ENCODE measurements around the gene PLEKHG2. TPM values are rescaled to one million over a fixed set of nuclear protein-coding genes. Genes with fewer than 3 reads are reported as not detected.
"Not testable (repeated sequence)": the region's sequence is repeated elsewhere in the genome, so short reads cannot be mapped to it uniquely, and the experiment has no call there.

Gene PLEKHG2
- total RNA-seq, 1 donor from 2014 or later = 38.8 TPM

- no peak for DNase-seq (ENCODE audit: low spot score)
Observed at GRCh38 chr19:39446365-39447084, 34.1 kb downstream of the PLEKHG2 start.

- DNase-seq (ENCODE audit: low spot score) = no peak
Observed at GRCh38 chr19:39448271-39448670, 35.8 kb downstream of the PLEKHG2 start.

- DNase-seq (ENCODE audit: low spot score) = no peak
Observed at GRCh38 chr19:39449116-39449797, 36.8 kb downstream of the PLEKHG2 start.

- not testable (repeated sequence) for DNase-seq (ENCODE audit: low spot score)
Observed at GRCh38 chr19:39451257-39451656, 38.8 kb downstream of the PLEKHG2 start.

GRCh38 chr19:39463403-39463802 lies 50.9 kb downstream of the PLEKHG2 start:
- DNase-seq (ENCODE audit: low spot score) = no peak

- no peak for DNase-seq (ENCODE audit: low spot score)
Observed at GRCh38 chr19:39465956-39466747, 53.7 kb downstream of the PLEKHG2 start.

GRCh38 chr19:39467941-39468340 lies 55.5 kb downstream of the PLEKHG2 start:
- no peak for DNase-seq (ENCODE audit: low spot score)

- DNase-seq (ENCODE audit: low spot score) = no peak
Observed at GRCh38 chr19:39469036-39469435, 56.6 kb downstream of the PLEKHG2 start.

- DNase-seq (ENCODE audit: low spot score) = no peak
Observed at GRCh38 chr19:39469567-39469966, 57.1 kb downstream of the PLEKHG2 start.

GRCh38 chr19:39470724-39471339 lies 58.4 kb downstream of the PLEKHG2 start:
- no peak for DNase-seq (ENCODE audit: low spot score)

- DNase-seq (ENCODE audit: low spot score) = no peak
Observed at GRCh38 chr19:39471756-39472536, 59.5 kb downstream of the PLEKHG2 start.

- no peak for DNase-seq (ENCODE audit: low spot score)
Observed at GRCh38 chr19:39472746-39473442, 60.4 kb downstream of the PLEKHG2 start.

GRCh38 chr19:39473443-39473960 lies 61.0 kb downstream of the PLEKHG2 start:
- no peak for DNase-seq (ENCODE audit: low spot score)

- DNase-seq (ENCODE audit: low spot score) = no peak
Observed at GRCh38 chr19:39474139-39474620, 61.7 kb downstream of the PLEKHG2 start.

- DNase-seq (ENCODE audit: low spot score) = no peak
Observed at GRCh38 chr19:39475748-39476147, 63.3 kb downstream of the PLEKHG2 start.

Other genes starting within 250 kb of the PLEKHG2 start
- gene NCCRP1, start 215.7 kb upstream of the PLEKHG2 start, total RNA-seq = 18.4 TPM
- gene SYCN, start 208.4 kb upstream of the PLEKHG2 start, total RNA-seq = not detected
- gene IFNL3, start 167.7 kb upstream of the PLEKHG2 start, total RNA-seq = not detected
- gene IFNL4, start 163.8 kb upstream of the PLEKHG2 start, total RNA-seq = not detected
- not detected for gene IFNL2, start 144.3 kb upstream of the PLEKHG2 start, total RNA-seq
- not detected for gene IFNL1, start 116.3 kb upstream of the PLEKHG2 start, total RNA-seq
- 1.7 TPM for gene LRFN1, start 91.8 kb upstream of the PLEKHG2 start, total RNA-seq
- gene GMFG, start 76.6 kb upstream of the PLEKHG2 start, total RNA-seq = 22.3 TPM
- gene SAMD4B, start 70.2 kb upstream of the PLEKHG2 start, total RNA-seq = 104 TPM
- gene PAF1, start 21.6 kb upstream of the PLEKHG2 start, total RNA-seq = 36.9 TPM
- 51.8 TPM for gene MED29, start 21.3 kb upstream of the PLEKHG2 start, total RNA-seq
- gene ZFP36, start 5.8 kb upstream of the PLEKHG2 start, total RNA-seq = 230 TPM
- gene RPS16, start 23.3 kb downstream of the PLEKHG2 start, total RNA-seq = 2,118 TPM
- 121 TPM for gene SUPT5H, start 32.9 kb downstream of the PLEKHG2 start, total RNA-seq
- gene TIMM50, start 68.2 kb downstream of the PLEKHG2 start, total RNA-seq = 64.9 TPM
- gene DLL3, start 86.3 kb downstream of the PLEKHG2 start, total RNA-seq = not detected
- not detected for gene SELENOV, start 102.5 kb downstream of the PLEKHG2 start, total RNA-seq
- gene EID2B, start 120.2 kb downstream of the PLEKHG2 start, total RNA-seq = 2.4 TPM
- gene EID2, start 127.5 kb downstream of the PLEKHG2 start, total RNA-seq = 10.4 TPM
- not detected for gene LGALS13, start 189.9 kb downstream of the PLEKHG2 start, total RNA-seq
- not detected for gene LGALS16, start 243.2 kb downstream of the PLEKHG2 start, total RNA-seq